Activated effector memory CD4-positive, alpha-beta T cell treated with anti-CD3 and anti-CD28 coated beads, Interleukin-2, amount 50 U/mL, for 16 hours (primary cell): Measurements from ENCODE around the gene SLC25A36.
"Not testable (repeated sequence)": the region's sequence is repeated elsewhere in the genome, so short reads cannot be mapped to it uniquely, and the experiment has no call there.

ENCODE experiments used
- DNase-seq: peaks from one replicate; pipeline ENCODE4 v3.0.0-alpha.2; 2020

Gene SLC25A36

GRCh38 chr3:140933109-140933508 is 8.5 kb upstream of the SLC25A36 start:
- DNase-seq, result no peak

GRCh38 chr3:140933552-140933951 is 8.1 kb upstream of the SLC25A36 start:
- DNase-seq, result no peak

DNA sequence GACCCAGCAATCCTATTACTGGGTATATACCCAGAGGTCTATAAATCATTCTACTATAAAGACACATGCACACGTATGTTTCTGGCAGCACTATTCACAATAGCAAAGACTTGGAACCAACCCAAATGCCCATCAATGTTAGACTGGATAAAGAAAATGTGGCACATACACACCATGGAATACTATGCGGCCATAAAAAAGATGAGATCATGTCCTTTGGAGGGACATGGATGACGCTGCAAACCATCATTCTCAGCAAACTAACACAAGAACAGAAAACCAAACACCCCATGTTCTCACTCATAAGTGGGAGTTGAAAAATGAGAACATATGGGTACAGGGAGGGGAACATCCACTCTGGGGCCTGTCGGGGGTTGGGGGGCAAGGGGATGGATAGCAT is 2.3 kb upstream of the SLC25A36 start:
- DNase-seq, result not testable (repeated sequence)

- DNase-seq, result no peak
These were observed 574 bp upstream of the SLC25A36 start for GRCh38 chr3:140941090-140941433.

- DNase-seq, result peak; percentile 77
These were observed 827 bp downstream of the SLC25A36 start for GRCh38 chr3:140942221-140943104.

- no peak for DNase-seq
These were observed 2.3 kb downstream of the SLC25A36 start for GRCh38 chr3:140943781-140944552.

GRCh38 chr3:140948460-140949249 is 7.0 kb downstream of the SLC25A36 start:
- no peak for DNase-seq

- no peak for DNase-seq
These were observed 8.5 kb downstream of the SLC25A36 start for GRCh38 chr3:140950144-140950543.

DNA sequence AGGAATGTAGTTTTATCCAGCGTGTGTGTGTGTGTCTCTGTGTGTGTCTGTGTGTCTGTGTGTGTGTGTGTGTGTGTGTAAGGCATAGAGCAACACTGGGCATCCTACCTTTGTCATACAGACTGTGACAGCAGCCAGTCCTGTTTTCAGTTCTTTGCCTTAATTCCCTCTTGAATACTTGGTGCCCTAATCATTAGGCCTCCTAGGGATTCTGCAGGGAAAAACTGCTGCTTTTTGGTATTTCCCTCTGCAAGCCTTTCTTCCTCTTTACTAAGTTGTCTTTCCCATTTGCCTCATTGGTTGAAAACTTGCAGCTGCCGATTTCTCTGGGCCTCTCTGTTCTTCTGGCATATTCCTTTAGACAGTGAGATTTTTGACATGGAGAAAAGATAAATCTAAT is 9.2 kb downstream of the SLC25A36 start:
- DNase-seq, result no peak

DNA sequence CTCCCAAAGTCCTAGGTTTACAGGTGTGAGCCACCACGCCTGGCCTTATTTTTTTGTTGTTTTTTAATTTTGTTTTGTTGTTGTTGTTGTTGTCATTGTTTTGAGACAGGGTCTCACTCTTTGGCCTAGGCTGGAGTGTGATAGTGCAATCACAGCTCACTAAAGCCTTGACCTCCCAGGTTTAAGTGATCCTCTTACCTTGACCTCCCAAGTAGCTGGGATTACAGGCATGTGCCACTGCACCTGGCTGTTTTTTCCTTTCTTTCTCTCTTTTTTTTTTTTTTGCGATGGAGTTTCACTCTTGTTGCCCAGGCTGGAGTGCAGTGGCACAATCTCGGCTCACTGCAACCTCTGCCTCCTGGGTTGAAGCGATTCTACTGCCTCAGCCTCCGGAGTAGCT is 10.1 kb downstream of the SLC25A36 start:
- DNase-seq, result not testable (repeated sequence)

DNA sequence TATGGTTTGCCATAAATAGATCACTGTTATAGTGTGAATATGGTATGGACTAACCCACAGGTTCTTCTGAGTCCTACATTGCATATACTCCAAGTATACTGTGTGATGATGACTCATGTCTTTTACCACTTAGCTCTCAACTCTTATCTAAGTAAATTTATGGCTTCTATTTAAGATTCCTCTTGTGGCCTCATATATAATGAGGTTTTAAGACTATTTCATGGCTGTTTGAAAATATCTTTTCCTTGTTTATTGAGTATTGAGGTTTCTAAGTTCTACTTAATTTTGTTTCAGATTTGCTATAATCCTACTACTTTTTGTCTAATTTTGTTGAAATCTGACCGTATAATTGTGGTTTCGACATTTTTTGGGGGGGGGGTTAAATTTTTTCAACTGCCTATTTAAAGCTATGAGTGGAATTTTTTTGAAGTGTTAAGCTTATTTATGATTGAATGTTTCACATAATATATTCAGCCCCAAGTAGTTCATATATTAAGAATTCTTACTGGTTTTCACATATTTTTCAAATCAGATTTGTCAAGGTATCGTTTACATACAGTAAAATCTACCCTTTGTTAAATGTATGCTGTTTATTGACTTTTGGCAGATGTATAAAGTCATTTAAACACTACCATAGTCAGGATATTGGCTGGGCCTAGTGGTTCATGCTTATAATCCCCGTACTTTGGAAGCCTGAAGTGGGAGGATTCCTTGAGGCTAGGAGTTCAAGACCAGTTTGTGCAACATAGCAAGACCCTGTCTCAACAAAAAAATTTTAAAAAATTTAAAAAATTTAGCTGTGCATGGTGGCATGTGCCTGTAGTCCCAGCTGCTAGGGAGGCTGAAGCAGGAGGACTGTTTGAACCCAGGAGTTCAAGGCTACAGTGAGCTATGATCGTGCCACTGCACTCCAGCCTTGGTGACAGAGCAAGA is 11.7 kb downstream of the SLC25A36 start:
- DNase-seq, result no peak

GRCh38 chr3:140954576-140954975 is 12.9 kb downstream of the SLC25A36 start:
- no peak for DNase-seq

DNA sequence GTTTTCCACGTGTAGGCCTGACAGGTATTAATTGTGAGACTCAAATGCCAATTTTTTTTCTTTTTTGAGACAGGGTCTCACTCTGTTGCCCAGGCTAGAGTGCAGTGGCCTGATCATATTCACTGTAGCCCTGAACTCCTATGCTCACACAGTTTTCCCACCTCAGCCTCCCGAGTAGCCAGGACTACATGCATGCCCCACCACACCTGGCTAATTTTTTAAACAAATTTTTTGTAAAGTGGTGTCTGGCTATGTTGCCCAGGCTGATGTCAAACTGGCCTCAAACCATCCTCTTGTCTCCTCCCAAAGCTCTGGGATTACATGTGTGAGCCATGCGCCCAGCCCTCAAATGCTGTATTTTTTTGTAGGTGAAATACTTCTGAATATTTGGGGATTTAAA is 14.0 kb downstream of the SLC25A36 start:
- no peak for DNase-seq

DNA sequence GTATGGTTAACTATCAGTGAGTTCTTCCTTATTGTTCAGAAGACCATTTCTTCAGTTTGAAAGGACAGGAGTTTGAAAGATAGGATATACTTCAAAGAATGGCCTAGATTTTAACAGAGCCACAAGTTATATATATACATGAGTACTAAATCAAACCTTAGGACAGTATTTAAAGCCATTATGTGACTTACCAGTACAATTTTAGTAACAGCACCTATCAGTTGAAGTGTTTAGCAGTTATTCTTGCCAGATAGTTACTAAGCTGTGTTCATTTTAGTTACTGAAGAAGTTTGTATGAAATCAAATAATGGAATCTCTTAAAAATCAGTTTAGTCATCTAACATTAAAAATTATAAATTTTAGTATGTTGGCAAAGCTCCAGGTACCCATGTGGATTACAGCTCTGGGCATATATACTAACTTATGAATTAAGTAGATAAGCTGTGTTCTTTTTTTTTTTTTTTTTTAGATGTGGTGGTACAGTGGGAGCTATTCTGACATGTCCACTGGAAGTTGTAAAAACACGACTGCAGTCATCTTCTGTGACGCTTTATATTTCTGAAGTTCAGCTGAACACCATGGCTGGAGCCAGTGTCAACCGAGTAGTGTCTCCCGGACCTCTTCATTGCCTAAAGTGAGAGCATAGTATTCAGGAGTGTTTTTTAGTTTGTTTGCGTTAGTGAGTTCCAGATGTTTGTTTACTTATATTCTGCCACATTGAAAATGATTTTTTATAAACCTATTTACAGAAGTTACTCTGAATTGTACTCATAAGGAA is 14.6 kb downstream of the SLC25A36 start:
- DNase-seq, result no peak

DNA sequence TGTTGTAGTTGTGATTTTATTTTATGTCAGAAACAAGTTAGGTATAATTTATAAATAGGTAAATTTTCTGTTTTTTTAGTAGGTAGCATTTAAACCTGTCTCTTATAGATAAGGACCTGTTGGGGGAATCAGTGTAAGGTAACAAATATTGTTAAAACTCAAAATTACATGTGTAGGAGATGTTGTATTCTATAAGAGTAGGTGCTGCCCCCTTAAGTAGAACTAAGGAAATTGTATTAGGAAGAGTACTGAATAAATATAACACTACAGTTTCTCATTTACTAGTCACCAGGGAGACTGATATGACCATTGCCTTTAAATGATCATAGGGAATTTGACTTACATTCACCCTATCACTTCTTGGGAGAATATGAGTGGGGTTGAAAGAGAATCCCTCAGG is 31.2 kb downstream of the SLC25A36 start:
- no peak for DNase-seq

DNA sequence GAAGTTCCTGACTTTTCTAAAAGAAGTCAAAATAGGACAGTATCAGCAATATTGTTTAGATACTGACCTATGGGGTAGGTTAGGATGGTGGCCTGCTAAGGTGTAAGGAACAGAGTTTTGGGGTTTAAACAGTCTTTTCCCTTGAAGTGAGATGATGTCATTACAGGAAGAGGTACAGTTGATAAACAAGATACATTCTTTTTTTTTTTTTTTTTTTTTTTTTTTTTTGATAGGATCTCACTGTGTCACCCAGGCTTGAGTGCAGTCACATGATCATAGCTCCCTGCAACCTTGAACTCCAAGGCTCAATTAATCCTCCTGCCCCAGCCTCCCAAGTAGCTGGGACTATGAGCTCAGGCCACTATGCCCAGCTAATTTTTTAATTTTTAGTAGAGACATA is 33.3 kb downstream of the SLC25A36 start:
- no peak for DNase-seq

- no peak for DNase-seq
These were observed 39.0 kb downstream of the SLC25A36 start for GRCh38 chr3:140980663-140981062.

DNA sequence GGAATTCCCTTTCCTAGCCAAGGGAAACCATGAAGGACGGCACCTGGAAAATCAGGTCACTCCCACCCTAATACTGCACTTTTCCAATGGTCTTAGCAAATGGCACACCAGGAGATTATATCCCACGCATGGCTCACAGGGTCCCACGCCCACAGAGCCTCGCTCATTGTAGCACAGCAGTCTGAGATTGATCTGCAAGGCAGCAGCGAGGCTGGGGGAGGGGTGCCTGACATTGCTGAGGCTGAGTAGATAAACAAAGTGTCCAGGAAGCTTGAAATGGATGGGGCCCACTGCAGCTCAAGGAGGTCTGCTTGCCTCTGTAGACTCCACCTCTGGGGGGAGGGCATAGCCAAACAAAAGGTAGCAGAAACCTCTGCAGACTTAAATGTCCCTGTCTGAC is 46.2 kb downstream of the SLC25A36 start:
- DNase-seq, result not testable (repeated sequence)

DNA sequence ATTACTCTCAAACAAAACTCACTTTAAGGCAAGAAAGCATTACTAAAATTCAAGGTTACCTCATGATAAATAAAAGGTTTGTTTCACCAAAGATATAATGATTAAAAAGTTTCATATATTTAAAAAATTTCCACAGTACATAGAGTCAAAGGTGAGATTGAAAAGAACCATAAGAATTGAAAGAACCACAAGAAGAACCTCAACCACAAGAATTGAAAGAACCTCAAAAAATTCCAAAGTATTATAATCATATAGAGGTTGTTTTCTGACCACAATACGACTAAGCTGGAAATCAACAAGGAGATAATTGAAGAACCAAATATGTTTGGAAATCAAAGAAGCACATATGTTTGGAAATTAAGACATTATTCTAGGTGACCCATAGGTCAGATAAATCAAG is 52.7 kb downstream of the SLC25A36 start:
- no peak for DNase-seq

DNA sequence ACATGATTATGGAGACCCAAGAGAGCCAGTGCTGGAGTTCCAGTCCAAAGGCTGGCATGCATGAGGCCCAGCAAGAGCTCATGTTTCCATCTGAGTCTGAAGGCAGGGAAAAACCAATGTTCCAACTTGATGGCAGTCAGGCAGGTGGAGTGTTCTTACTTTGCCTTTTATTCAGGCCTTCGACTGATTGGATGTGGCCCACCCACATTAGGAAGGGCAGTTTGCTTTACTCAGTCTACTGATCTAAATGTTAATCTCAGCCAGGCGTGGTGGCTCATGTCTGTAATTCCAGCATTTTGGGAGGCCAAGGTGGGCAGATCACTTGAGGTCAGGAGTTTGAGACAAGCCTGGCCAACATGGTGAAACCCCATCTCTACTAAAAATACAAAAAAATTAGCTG is 53.2 kb downstream of the SLC25A36 start:
- not testable (repeated sequence) for DNase-seq

DNA sequence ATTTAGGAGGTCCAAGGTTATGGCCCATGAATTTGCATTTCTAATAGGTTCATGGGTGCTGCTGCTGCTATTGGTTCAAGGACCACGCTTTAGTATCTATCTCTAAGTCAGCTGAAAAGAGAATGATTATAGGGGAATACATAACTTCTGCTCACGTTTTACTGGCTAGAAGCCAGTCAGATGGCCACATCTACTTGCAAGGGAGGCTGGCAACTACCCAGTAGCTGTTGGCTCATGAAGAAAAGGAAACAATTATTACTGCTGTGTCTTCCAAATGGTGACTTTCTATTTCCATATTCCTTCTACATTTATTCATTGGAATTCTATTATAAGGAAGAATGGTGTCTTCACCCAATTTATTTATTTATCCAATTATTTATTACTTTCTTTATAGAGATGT is 54.2 kb downstream of the SLC25A36 start:
- DNase-seq, result no peak
